Inflammatory macrophage treated with lipopolysaccharide for 1 hour (primary cell): Measurements from ENCODE around the gene CERKL.

Experiments
- DNase-seq, 2 donors: peaks; one replicate each; pipeline ENCODE4 v3.0.0-alpha.2; 2020 to 2022

CERKL gene

GRCh38 chr2:181623159-181623558 is 33.7 kb downstream of the CERKL start:
- no peak for DNase-seq

GRCh38 chr2:181621779-181622490 is 35.0 kb downstream of the CERKL start:
- no peak for DNase-seq

- no peak for DNase-seq
Observed at GRCh38 chr2:181619516-181619915, 37.4 kb downstream of the CERKL start.

- no peak for DNase-seq
Observed at GRCh38 chr2:181616715-181617114, 40.2 kb downstream of the CERKL start.

GRCh38 chr2:181614874-181615638 is 41.8 kb downstream of the CERKL start:
- no peak for DNase-seq

- no peak for DNase-seq
Observed at GRCh38 chr2:181613241-181613640, 43.7 kb downstream of the CERKL start.

- DNase-seq: no peak
Observed at GRCh38 chr2:181607629-181608590, 49.0 kb downstream of the CERKL start.

GRCh38 chr2:181605889-181606837 is 50.7 kb downstream of the CERKL start:
- DNase-seq: no peak

GRCh38 chr2:181602017-181602416 is 54.9 kb downstream of the CERKL start:
- no peak for DNase-seq

- DNase-seq: no peak
Observed at GRCh38 chr2:181596556-181596955, 60.3 kb downstream of the CERKL start.

GRCh38 chr2:181594322-181594721 is 62.6 kb downstream of the CERKL start:
- DNase-seq: no peak

GRCh38 chr2:181589779-181590178 is 67.1 kb downstream of the CERKL start:
- DNase-seq: no peak

- no peak for DNase-seq
Observed at GRCh38 chr2:181588546-181588945, 68.4 kb downstream of the CERKL start.

- DNase-seq: no peak
Observed at GRCh38 chr2:181586569-181587081, 70.3 kb downstream of the CERKL start.

GRCh38 chr2:181585732-181586131 is 71.2 kb downstream of the CERKL start:
- no peak for DNase-seq

- DNase-seq: no peak
Observed at GRCh38 chr2:181581534-181581933, 75.4 kb downstream of the CERKL start.

GRCh38 chr2:181578829-181579228 is 78.1 kb downstream of the CERKL start:
- DNase-seq: no peak

- no peak for DNase-seq
Observed at GRCh38 chr2:181576431-181576830, 80.5 kb downstream of the CERKL start.

GRCh38 chr2:181575650-181576025 is 81.3 kb downstream of the CERKL start:
- DNase-seq: peak; percentile 7 to 28

- DNase-seq: no peak
Observed at GRCh38 chr2:181575024-181575649, 81.8 kb downstream of the CERKL start.

GRCh38 chr2:181574321-181574720 is 82.6 kb downstream of the CERKL start:
- DNase-seq: no peak
